Hepatocyte (in vitro differentiated cells): ENCODE measurements around the gene TACC2. TPM values are rescaled to one million over a fixed set of nuclear protein-coding genes. Genes with fewer than 3 reads are reported as not detected.
A peak's percentile ranks its signal among the peaks of the same experiment; 100 is the strongest.

Experiments
- DNase-seq: peaks from one replicate; pipeline ENCODE4 v3.0.0-alpha.2; 2016; ENCODE audit warnings: low spot score
- H2AFZ ChIP-seq: fragments of 200-600 bp; sonication (generic); 2 replicates; pipeline ENCODE4 v1.6.0; 2016; ENCODE audit warnings: antibody characterized with exemption, mild to moderate bottlenecking
- H3K27ac ChIP-seq: fragments of 200-600 bp; sonication (generic); 2 replicates; pipeline ENCODE4 v1.5.1; 2016; ENCODE audit warnings: mild to moderate bottlenecking
- H3K27me3 ChIP-seq: fragments of 200-600 bp; sonication (generic); 2 replicates; pipeline ENCODE4 v1.6.1; 2016
- H3K36me3 ChIP-seq: fragments of 200-600 bp; sonication (generic); replicated peaks from 2 replicates; pipeline ENCODE4 v1.5.1; 2016; ENCODE audit warnings: low read depth; ENCODE audit not compliant: insufficient read depth
- H3K4me1 ChIP-seq: fragments of 200-600 bp; sonication (generic); 2 replicates; pipeline ENCODE4 v1.5.1; 2016; ENCODE audit warnings: mild to moderate bottlenecking, moderate library complexity; ENCODE audit not compliant: insufficient read depth
- H3K4me2 ChIP-seq: fragments of 200-600 bp; sonication (generic); 2 replicates; pipeline ENCODE4 v1.6.0; 2016
- H3K4me3 ChIP-seq: fragments of 200-600 bp; sonication (generic); 2 replicates; pipeline ENCODE4 v1.5.1; 2016; ENCODE audit warnings: mild to moderate bottlenecking
- H3K79me2 ChIP-seq: fragments of 200-600 bp; sonication (generic); 2 replicates; pipeline ENCODE4 v1.6.0; 2017; ENCODE audit warnings: mild to moderate bottlenecking
- H3K9me2 ChIP-seq: fragments of 200-600 bp; sonication (generic); replicated peaks from 2 replicates; pipeline ENCODE4 v1.6.0; 2017; ENCODE audit warnings: mild to moderate bottlenecking; ENCODE audit not compliant: insufficient read depth
- H3K9me3 ChIP-seq: fragments of 200-600 bp; sonication (generic); 2 replicates; pipeline ENCODE4 v1.5.1; 2016; ENCODE audit warnings: low read depth, mild to moderate bottlenecking
- H4K20me1 ChIP-seq: fragments of 200-600 bp; sonication (generic); 2 replicates; pipeline ENCODE4 v1.6.0; 2016; ENCODE audit warnings: mild to moderate bottlenecking; ENCODE audit not compliant: insufficient read depth, poor library complexity, severe bottlenecking
- EZH2 ChIP-seq: fragments of 200-600 bp; sonication (generic); IDR thresholded peaks from 2 replicates; pipeline ENCODE4 v1.6.1; 2016; ENCODE audit warnings: antibody characterized with exemption, mild to moderate bottlenecking, borderline replicate concordance
- EZH2phosphoT487 ChIP-seq: fragments of 200-600 bp; sonication (generic); IDR thresholded peaks from one replicate; pipeline ENCODE4 v1.6.1; 2018; ENCODE audit warnings: antibody characterized with exemption, mild to moderate bottlenecking, low read depth, moderate library complexity; ENCODE audit not compliant: unreplicated experiment, severe bottlenecking
- WGBS: methylation state at CpG from one replicate; pipeline ENCODE4 v1.1.6; 2016; ENCODE audit warnings: low lambda C conversion rate; ENCODE audit errors: missing lambda C conversion rate; 5-methylcytosine and 5-hydroxymethylcytosine counted together
- polyA plus RNA-seq: library from polyadenylated mRNA; unstranded; fragments of >200 nt; fragmentation: Nextera tagmentation; extraction: Ambion mirVana; gene quantifications from 2 replicates; pipeline ENCODE4 v1.2.1, GENCODE V29; 2016
- total RNA-seq: library from RNA; depleted of rRNA; stranded (reverse); fragments of >200 nt; gene quantifications from 2 replicates; pipeline ENCODE4 v1.2.3, GENCODE V29; 2014
- TF ChIP-seq, protein P1 (sequence below): fragments of 200-600 bp; sonication (generic); IDR thresholded peaks from 2 replicates; pipeline ENCODE4 v1.5.1; 2016; ENCODE audit warnings: antibody characterized with exemption, mild to moderate bottlenecking; ENCODE audit not compliant: poor library complexity

TACC2 gene
- total and polyA plus RNA-seq, 2 experiments from 2014 or later: 20.0 to 34.6 TPM

DNA sequence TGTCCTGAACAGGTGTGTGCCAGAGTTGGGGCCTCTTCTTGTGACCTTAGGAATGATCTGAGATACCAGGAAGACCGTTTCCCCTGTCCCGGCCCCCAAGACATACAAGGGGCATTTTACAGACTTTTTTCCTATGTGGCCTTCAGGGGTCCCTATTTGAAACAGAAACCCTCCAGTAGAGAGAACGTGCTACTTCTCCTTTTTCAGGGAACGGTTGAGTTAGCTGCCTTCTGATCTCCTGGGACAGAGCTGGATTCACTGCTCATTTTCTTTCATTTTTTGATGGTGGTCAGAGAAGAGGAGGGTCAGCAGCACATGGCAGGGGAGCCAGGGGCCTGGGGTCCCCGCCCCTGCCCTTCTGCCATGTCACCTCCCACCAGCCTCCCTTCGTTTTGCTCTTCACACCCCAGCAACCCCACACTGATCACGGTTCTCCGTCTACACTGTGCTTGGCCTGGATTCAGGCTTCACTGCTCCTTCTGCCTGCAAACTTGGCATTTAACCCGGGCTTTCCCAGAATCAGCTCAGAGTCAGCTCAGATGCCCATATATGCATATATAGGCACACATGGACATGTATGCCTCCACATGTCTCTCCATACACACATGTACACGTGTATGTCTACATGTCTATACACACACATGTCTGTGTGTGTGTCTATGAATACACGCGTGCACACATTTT is 144.1 kb downstream of the TACC2 start:
- DNase-seq: no peak
- Histone ChIP-seq H3K4me1 (peaks cover 12% of the 10 kb centered on the region), H3K36me3 (no peaks in the 10 kb centered on the region), H3K27me3 (no peaks in the 10 kb centered on the region), H4K20me1 (peaks cover 4% of the 10 kb centered on the region), H3K4me2 (peak overlapping the region; percentile 37), H3K9me2 (no peaks in the 10 kb centered on the region), H3K79me2 (peaks cover 37% of the 10 kb centered on the region), H3K9me3 (no peaks in the 10 kb centered on the region), H3K27ac (peak overlapping the region; percentile 48), H2AFZ (no peak overlapping the region), H3K4me3 (no peak overlapping the region)
- 91% methylated on average over 12 of the region's 12 CpGs for WGBS
- TF ChIP-seq EZH2phosphoT487 (no peak), EZH2 (no peak)
- TF ChIP-seq, protein P1, sequence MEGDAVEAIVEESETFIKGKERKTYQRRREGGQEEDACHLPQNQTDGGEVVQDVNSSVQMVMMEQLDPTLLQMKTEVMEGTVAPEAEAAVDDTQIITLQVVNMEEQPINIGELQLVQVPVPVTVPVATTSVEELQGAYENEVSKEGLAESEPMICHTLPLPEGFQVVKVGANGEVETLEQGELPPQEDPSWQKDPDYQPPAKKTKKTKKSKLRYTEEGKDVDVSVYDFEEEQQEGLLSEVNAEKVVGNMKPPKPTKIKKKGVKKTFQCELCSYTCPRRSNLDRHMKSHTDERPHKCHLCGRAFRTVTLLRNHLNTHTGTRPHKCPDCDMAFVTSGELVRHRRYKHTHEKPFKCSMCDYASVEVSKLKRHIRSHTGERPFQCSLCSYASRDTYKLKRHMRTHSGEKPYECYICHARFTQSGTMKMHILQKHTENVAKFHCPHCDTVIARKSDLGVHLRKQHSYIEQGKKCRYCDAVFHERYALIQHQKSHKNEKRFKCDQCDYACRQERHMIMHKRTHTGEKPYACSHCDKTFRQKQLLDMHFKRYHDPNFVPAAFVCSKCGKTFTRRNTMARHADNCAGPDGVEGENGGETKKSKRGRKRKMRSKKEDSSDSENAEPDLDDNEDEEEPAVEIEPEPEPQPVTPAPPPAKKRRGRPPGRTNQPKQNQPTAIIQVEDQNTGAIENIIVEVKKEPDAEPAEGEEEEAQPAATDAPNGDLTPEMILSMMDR: no peak

DNA sequence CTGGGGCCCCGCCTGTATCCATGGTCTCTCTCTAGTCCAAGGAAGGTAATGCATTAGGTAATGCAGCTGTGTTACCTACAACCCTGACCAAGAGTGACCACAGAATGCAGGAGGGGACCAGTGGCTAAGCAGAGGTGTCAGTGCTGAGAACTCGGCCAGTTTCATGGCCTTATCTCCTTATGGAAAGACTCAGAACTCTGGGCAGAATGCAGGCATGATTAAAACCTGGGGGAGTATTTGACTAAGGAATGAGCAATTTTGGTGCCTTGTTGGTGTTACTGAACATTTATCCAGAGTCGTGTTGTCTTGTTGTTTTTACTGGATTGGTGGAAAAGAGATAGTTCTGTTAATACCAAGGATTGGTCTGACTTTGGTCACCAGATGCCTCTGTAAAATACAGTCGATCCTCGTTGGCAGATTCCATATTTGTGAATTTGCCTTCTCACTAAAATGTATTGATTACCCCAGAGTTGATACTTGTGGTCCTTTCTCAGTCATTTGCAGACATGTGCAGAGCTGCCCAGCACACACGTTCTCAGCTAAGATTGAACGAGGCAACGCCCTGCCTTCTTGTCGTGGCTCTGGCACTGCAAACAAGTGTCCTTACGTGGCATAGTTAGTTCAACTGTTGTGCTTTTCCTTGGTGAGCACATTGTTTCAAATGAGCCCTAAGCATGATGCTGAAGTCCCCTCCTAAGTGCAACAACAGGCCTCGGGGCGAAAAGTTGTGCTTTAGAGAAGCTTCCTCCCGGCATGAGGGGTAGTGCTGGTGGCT is 146.5 kb downstream of the TACC2 start:
- no peaks in the 10 kb centered on the region for H3K27me3 ChIP-seq
- H3K27ac ChIP-seq: no peak overlapping the region
- DNase-seq: no peak
- no peak overlapping the region for H3K4me2 ChIP-seq
- peaks cover 29% of the 10 kb centered on the region for H3K79me2 ChIP-seq
- H3K4me1 ChIP-seq: peaks cover 26% of the 10 kb centered on the region
- peaks cover 12% of the 10 kb centered on the region for H4K20me1 ChIP-seq
- 94% methylated on average over 13 of the region's 13 CpGs for WGBS
- H2AFZ ChIP-seq: no peak overlapping the region
- TF ChIP-seq EZH2phosphoT487 (no peak), EZH2 (no peak)
- TF ChIP-seq, protein P1: no peak
- H3K9me3 ChIP-seq: no peaks in the 10 kb centered on the region
- H3K36me3 ChIP-seq: no peaks in the 10 kb centered on the region
- no peaks in the 10 kb centered on the region for H3K9me2 ChIP-seq
- no peak overlapping the region for H3K4me3 ChIP-seq

DNA sequence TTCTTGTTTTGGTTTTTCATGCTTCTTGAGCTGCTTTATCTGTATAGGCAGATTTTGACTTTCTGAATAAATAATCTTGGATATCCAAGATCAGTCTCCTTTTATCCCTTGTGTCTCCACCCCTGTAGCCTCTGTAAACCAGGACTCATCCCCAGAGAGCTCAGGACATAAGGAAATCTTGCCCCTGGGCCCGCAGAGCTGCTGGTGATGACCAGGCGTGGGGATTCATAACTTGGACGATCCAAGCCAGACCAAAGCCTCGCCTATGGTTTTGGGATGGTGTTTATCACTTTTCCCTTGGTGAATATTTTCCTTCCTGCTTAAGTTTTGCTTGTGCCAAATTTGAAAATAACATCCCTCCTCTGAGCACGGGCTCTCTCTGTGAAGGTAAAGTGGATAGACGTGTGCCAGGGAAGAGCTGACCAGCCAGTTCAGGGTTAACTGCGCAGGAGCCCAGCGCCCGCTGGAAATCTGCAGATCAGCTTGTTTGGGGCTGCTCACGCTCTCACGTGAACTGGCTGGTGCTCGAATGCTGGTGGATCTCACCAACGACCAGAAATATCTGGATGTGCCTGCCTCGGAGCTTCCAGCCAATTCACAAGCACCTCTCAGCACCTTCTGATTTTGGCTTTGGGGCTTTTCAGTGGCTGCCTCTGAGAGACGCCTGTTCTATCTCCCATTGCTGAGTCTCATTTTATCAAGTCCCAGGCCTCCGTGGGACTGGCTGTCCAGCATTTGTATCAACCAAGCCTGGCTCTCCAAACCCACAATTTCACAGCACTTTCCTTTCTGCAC is 150.1 kb downstream of the TACC2 start:
- Histone ChIP-seq H3K9me2 (no peaks in the 10 kb centered on the region), H3K4me2 (peak overlapping the region; percentile 41)
- 61% methylated on average over 16 of the region's 16 CpGs for WGBS

More for the DNA sequence above, 150.1 kb downstream of the TACC2 start:
- TF ChIP-seq, protein P1: no peak
- TF ChIP-seq EZH2phosphoT487 (no peak), EZH2 (no peak)
- Histone ChIP-seq H3K4me3 (no peak overlapping the region), H3K4me1 (peaks cover 27% of the 10 kb centered on the region), H3K36me3 (no peaks in the 10 kb centered on the region), H2AFZ (no peak overlapping the region), H4K20me1 (peaks cover 13% of the 10 kb centered on the region), H3K27ac (no peak overlapping the region), H3K9me3 (no peaks in the 10 kb centered on the region), H3K79me2 (peaks cover 32% of the 10 kb centered on the region), H3K27me3 (no peaks in the 10 kb centered on the region)
- DNase-seq: no peak
